ENCODE measurements around the gene ITGBL1. TPM values are rescaled to one million over a fixed set of nuclear protein-coding genes. Genes with fewer than 3 reads are reported as not detected.
A peak's percentile ranks its signal among the peaks of the same experiment; 100 is the strongest.

Gene ITGBL1
- total RNA-seq, 2 experiments from 2014 or later = not detected

- ChIA-PET CTCF (no interaction called here), POLR2A (no interaction called here)
- H3K4me1 ChIP-seq (ENCODE audit: insufficient read depth, low read length) = no peaks in the 10 kb centered on the region
- H3K9me3 Mint-ChIP-seq = no peaks in the 10 kb centered on the region
- intact Hi-C loops (cut with DNase I, micrococcal nuclease) = no loop called here
- H3K27ac ChIP-seq (ENCODE audit: low read depth in 1 of 2, low read length in 2 of 2) = no peak overlapping the region
- peak in 3 of 14 experiments; percentile 60 to 76 (median 61) for DNase-seq
- no peaks in the 10 kb centered on the region for H3K36me3 ChIP-seq (ENCODE audit: insufficient read depth, low read length)
- H3K4me1 Mint-ChIP-seq (ENCODE audit: low read depth) = peaks cover 4% of the 10 kb centered on the region
- ATAC-seq (ENCODE audit: poor library complexity) = no peak
- H3K27ac Mint-ChIP-seq = no peak overlapping the region
- no peak for TF ChIP-seq CTCF (IDR thresholded peaks at IDR 0.05)
- no peak overlapping the region for H3K4me3 Mint-ChIP-seq
- H3K4me3 ChIP-seq (ENCODE audit: low read length) = peak overlapping the region; percentile 10
- H3K27me3 Mint-ChIP-seq = peaks cover 11% of the 10 kb centered on the region
- H3K36me3 Mint-ChIP-seq (ENCODE audit: low read depth) = no peaks in the 10 kb centered on the region
- H3K9me3 ChIP-seq (ENCODE audit: control insufficient read depth in 1 of 2, insufficient read depth in 1 of 2, low read length in 2 of 2) = no peaks in the 10 kb centered on the region
- H3K27me3 ChIP-seq (ENCODE audit: control insufficient read depth in 1 of 2, insufficient read depth in 2 of 2, low read length in 2 of 2) = no peaks in the 10 kb centered on the region
These were observed 166.1 kb downstream of the ITGBL1 start for GRCh38 chr13:101618440-101619187.

- Mint-ChIP-seq H3K27ac (no peak overlapping the region), H3K36me3 (ENCODE audit: low read depth) (no peaks in the 10 kb centered on the region), H3K4me3 (no peak overlapping the region), H3K9me3 (no peaks in the 10 kb centered on the region), H3K4me1 (ENCODE audit: low read depth) (peaks cover 24% of the 10 kb centered on the region), H3K27me3 (peaks cover 1% of the 10 kb centered on the region)
- no peaks in the 10 kb centered on the region for H3K36me3 ChIP-seq (ENCODE audit: insufficient read depth, low read length)
- H3K9me3 ChIP-seq (ENCODE audit: control insufficient read depth in 1 of 2, insufficient read depth in 1 of 2, low read length in 2 of 2) = no peaks in the 10 kb centered on the region
- no peak for TF ChIP-seq CTCF (IDR thresholded peaks at IDR 0.05)
- intact Hi-C loops (cut with DNase I, micrococcal nuclease) = no loop called here
- no peaks in the 10 kb centered on the region for H3K27me3 ChIP-seq (ENCODE audit: control insufficient read depth in 1 of 2, insufficient read depth in 2 of 2, low read length in 2 of 2)
- peaks cover 4% of the 10 kb centered on the region for H3K4me1 ChIP-seq (ENCODE audit: insufficient read depth, low read length)
- DNase-seq (no peak), ATAC-seq (ENCODE audit: poor library complexity) (no peak)
- no peak overlapping the region for H3K4me3 ChIP-seq (ENCODE audit: low read length)
- no peak overlapping the region for H3K27ac ChIP-seq (ENCODE audit: low read depth in 1 of 2, low read length in 2 of 2)
- ChIA-PET POLR2A (no interaction called here), CTCF (no interaction called here)
These were observed 168.6 kb downstream of the ITGBL1 start for GRCh38 chr13:101621099-101621498.

GRCh38 chr13:101623470-101624209, 171.2 kb downstream of the ITGBL1 start:
- Histone ChIP-seq H3K4me3 (ENCODE audit: low read length) (peak overlapping the region; percentile 1), H3K27me3 (ENCODE audit: control insufficient read depth in 1 of 2, insufficient read depth in 2 of 2, low read length in 2 of 2) (no peaks in the 10 kb centered on the region), H3K4me1 (ENCODE audit: insufficient read depth, low read length) (peaks cover 4% of the 10 kb centered on the region), H3K9me3 (ENCODE audit: control insufficient read depth in 1 of 2, insufficient read depth in 1 of 2, low read length in 2 of 2) (no peaks in the 10 kb centered on the region), H3K36me3 (ENCODE audit: insufficient read depth, low read length) (no peaks in the 10 kb centered on the region), H3K27ac (ENCODE audit: low read depth in 1 of 2, low read length in 2 of 2) (peak overlapping the region; percentile 14 to 64)
- no peak for ATAC-seq (ENCODE audit: poor library complexity)
- Mint-ChIP-seq H3K27ac (peak overlapping the region; percentile 75), H3K27me3 (no peaks in the 10 kb centered on the region), H3K36me3 (ENCODE audit: low read depth) (no peaks in the 10 kb centered on the region), H3K4me1 (ENCODE audit: low read depth) (peaks cover 43% of the 10 kb centered on the region), H3K4me3 (peak overlapping the region; percentile 53), H3K9me3 (no peaks in the 10 kb centered on the region)
- TF ChIP-seq CTCF (IDR thresholded peaks at IDR 0.05) = no peak
- peak in 1 of 14 experiments; percentile 25 for DNase-seq
- CTCF ChIA-PET = no interaction called here
- POLR2A ChIA-PET = no interaction called here
- intact Hi-C loops (cut with DNase I, micrococcal nuclease) = no loop called here
